ENCODE results near the gene GNL2.
A peak's percentile ranks its signal among the peaks of the same experiment; 100 is the strongest.
"Not testable (repeated sequence)": the region's sequence is repeated elsewhere in the genome, so short reads cannot be mapped to it uniquely, and the experiment has no call there.

Gene GNL2

DNA sequence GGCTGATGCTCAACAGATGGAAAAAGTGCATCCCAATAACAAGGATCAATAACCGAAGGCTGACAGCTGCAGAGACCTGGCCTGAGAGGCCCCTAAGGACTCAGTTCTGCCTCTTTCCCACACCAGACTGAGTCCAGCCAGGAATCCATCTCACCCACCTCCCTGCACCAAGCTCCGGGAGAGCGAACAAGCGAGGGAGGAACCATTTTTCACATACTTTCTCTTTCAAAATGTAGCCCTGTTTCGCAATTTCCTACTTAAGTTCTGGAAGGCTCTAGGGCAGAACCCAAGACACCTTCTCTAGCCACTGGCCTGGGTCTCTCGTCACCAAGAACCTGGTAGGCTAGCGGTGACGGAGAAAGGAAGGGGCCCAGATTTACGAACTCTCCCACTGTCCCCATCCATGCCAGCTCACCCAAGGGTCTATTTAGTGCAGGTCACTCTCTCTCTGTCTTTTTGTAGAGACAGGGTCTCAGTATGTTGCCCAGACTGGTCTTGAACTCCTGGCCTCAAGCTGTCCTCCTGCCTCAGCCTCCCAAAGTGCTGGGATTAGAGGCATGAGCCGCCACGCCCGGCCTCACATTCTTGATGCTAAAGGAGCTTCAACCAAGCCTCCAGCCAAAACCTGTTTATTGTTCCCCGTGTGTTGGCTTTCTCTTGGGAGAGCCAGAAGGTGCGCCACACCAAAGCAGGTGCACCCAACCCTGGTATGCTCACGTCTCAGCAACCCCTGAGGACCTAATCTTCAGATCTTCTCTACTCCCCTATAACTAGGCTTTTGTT, 10.9 kb upstream of the GNL2 start:
- no peak for DNase-seq

GRCh38 chr1:37605806-37606474, 10.2 kb upstream of the GNL2 start:
- no peak for DNase-seq

- DNase-seq = no peak
Observed at GRCh38 chr1:37605061-37605650, 9.4 kb upstream of the GNL2 start.

- peak; percentile 14 for DNase-seq
Observed at GRCh38 chr1:37602750-37603694, 7.3 kb upstream of the GNL2 start.

DNA sequence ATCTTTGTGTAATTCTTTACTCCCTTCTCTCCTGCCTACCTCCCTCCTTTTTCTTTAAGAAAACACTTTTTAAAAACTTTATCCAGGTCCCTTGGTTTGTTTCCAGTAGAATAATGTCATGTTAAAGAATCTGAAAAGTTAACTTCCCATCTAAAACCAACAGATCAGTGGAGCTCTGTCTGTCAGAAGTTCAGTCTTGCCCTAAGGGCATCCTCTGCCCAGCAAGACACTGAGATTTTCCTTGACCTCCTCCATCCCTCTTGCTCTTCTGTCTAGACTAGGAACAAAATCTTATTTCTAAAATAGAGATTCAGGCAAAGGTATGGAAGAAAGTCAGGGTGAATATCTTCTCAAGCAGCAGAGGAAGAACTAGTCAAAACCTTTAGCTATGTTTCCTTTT, 5.7 kb upstream of the GNL2 start:
- no peak for DNase-seq

GRCh38 chr1:37599940-37600339, 4.2 kb upstream of the GNL2 start:
- no peak for DNase-seq

- no peak for DNase-seq
Observed at GRCh38 chr1:37596182-37596667, 488 bp upstream of the GNL2 start.

DNA sequence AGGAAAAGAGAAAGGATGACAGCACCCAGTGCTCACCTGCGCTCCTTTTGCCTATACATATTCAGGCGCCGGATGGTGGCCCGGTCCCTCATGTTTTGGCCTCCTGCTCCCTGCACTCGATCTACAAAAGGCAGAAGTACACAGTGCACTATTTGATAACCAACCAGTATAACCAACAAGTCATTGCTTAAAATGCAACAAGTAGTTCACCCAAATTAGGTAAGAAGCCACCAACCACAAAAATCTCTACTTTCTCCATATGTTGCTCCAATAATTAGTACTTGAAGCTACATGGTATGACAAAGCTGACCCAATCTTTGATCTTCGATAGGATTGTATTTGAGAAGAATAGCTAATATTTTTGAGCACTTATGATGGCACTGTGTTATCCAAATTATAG, 2.0 kb downstream of the GNL2 start:
- no peak for DNase-seq

DNA sequence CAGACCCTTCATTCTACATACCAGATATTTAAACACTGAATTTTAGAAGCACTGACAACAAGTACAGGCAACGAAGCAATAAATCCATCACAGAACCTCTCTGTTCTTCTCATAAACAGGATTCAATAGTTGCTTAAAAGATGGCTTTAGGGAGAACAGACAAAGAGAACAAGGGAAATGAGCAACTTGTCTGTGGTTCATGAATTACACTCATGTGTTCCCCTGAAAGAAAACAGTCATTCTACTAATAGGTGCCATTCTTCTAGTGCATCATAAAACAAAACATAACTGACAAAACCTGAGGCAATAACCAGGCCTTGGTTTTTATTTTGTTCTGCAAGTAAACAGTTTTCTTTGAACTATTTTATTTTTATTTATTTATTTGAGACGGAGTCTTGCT, 6.8 kb downstream of the GNL2 start:
- no peak for DNase-seq

DNA sequence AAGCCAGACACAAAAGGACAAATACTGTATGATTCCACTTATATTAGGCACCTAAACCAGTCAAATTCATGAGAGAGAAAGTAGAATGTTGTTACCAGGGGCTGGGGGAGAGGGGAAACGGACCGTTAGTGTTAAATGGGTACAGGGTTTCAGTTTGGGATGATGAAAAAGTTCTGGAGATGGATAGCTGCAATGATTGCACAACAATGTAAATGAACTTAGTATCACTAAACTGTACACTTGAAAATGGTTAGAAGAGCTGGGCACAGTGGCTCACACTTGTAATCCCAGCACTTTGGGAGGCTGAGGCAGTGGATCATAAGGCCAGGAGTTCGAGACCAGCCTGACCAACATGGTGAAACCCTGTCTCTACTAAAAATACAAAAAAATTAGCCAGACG, 11.2 kb downstream of the GNL2 start:
- not testable (repeated sequence) for DNase-seq

DNA sequence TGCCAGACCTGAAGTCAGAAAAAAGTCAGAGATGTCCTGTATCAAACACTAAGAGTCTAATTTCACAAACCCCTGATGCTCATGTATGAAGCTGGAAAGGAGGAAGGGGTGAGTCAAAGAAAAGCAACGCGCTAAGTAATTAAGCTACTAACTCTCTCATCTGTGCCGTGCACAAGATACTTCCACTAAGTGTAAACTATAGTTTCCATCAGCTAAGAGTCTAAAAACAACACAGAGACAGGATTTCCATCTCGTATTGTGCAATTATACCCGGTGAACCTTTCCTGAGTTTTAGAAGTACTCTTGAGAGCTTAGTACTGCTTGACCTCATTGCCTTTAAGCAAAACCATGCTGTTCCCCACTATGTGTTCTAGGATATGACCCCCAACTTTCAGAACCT, 20.0 kb downstream of the GNL2 start:
- DNase-seq = no peak

DNA sequence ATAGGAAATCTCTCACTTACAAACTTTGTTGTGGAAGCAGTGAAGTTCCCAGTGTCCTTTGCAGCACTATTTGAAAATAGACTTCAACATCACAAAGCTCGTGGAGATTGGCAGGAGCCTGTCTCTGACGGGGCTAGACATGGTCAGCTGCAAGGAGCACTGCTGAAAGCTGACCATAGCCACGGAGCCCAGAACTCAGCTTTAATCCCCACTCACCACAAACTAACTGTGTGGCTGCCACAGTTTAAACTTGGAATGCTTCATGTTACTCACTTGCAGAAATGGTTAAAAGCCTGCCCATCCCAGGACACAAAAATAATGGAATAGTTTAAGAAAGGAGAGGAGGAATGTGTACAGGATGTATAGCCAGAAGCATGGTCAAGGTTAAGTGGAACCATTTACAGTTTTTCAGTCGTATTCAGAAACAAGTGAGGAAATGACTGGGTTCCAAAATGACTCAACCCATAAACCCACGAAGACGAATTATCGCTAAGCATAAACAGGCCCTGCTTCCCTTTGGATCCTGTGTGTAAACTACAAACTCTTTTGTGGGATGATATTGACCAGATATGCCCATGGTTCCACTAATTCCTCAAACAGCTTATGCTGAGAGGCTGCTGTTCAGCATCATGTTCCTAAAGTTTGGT, 20.8 kb downstream of the GNL2 start:
- no peak for DNase-seq

GRCh38 chr1:37570528-37571334, 25.0 kb downstream of the GNL2 start:
- no peak for DNase-seq

DNA sequence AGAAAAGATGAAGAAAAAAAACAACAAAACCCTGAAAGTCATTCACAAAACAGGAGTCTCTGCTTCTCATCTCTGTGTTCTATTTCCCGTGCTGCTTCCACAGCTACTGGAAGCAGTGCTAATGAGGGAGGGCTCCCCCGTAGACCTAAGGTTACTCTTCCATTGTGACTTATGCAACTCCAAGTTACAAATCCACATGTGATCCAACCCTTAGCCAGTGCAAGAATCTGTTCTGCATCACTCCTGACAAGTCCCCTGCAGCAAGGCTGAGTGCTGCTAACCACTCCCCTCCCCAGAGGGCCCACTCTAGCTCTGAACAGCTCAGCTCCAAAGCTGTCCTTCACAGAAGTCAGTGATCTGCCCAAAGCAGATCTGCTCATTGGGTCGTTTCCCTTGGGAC, 28.7 kb downstream of the GNL2 start:
- DNase-seq = no peak

- no peak for DNase-seq
Observed at GRCh38 chr1:37564892-37565291, 30.8 kb downstream of the GNL2 start.

DNA sequence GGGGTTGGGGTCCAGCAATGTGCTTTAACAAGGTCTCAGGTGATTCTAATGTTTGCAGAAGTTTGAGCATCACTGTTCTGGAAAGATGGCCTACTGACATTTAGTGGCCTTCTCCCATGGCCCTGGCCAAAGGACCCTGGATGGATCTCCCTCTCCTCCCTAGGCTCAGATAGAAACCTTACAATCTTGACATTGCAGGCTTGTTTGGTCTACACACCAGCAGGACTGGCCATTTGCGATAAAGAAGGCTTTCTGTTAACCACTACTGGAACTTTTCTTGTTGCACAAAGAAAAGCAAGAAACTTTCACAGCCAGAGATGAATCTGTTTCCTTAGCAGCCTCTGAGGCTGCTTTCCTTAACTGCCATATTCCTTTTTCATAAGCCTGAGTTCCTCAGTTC, 32.8 kb downstream of the GNL2 start:
- no peak for DNase-seq

DNA sequence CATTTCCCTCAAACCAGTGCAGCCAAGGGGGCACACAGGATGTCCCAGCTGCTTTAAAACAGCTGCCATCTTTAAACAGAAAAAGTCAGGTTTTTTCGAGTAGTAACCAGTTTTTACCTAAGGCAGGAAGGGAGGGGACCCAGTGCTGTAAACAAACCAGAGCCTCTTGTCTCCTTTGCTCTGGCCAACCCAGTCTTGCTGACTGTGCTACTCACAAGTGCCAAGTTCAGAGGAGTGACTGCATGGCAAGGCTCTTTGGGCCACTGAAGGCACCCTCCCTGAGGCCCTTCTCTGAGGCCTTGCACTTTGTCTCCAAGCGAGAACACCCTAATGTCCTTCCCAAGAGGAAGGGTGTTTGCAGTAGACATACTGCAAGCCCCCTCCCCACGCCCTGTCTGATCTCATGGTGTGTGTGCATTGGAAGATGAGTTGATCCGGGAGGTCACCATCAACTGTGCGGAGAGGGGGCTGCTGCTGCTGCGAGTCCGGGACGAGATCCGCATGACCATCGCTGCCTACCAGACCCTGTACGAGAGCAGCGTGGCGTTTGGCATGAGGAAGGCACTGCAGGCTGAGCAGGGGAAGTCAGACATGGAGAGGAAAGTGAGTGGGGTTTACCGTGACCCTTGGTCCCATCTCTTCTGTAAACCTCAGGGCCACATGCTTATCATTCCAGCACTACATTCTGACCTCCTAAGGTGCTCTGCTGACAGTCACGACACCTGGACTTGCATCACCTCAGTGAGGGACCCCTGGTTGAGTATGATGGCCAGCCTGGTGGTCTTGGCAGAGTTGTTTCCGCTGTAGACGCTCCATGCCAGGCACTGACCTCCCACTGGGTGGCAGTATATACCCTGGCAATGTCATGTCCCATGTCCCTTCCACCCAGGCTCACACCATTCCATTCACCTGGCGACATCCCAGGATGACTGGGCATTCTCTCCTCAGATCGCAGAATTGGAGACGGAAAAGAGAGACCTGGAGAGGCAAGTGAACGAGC, 34.3 kb downstream of the GNL2 start:
- no peak for DNase-seq

DNA sequence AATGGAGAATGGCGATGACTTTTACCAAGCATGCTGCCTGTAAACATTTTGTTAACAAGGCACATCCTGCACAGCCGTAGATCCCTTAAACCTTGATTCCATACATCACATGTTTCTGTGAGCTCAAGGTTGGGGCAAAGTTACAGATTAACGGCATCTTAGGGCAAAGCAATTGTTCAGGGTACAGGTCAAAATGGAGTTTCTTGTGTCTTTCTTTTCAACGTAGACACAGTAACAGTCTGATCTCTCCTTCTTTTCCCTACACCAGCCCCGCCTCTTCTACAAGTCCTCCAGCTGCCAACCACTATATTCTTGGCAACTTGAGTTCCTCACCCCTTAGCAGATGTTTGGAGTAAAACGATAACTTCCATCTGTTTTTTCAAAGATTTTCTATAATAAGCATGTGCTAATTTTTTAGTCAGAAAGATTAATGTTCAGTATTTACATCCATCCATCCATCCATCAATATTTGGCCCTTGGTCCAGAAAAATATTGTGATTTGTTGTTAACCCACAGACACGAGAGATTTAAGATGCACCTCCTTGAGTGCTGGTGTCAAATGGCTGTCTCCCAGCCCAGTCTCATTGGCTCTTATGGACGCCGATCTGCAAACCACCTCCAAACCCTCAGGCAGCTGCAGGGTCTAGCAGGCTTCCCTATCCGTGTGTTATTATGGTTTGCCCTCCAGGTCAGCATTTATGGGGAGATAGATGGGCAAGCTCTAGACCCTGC, 35.2 kb downstream of the GNL2 start:
- DNase-seq = no peak

- not testable (repeated sequence) for DNase-seq
Observed at GRCh38 chr1:37559957-37560379, 35.8 kb downstream of the GNL2 start.

Measured in activated effector memory CD4-positive, alpha-beta T cell treated with Interleukin-2 at 50 U/mL for 16 hours (primary cell).